HG02763 (cell line): ENCODE data around the gene TIMP2.
"Not testable (repeated sequence)": the region's sequence is repeated elsewhere in the genome, so short reads cannot be mapped to it uniquely, and the experiment has no call there.

Source experiments
- ATAC-seq: cut with Tn5 transposase; IDR thresholded peaks from one replicate; pipeline ENCODE4 v1.9.1; 2021; ENCODE audit warnings: mild to moderate bottlenecking, moderate library complexity; ENCODE audit not compliant: unreplicated experiment

Gene TIMP2

GRCh38 chr17:78957128-78957527, 31.9 kb upstream of the TIMP2 start:
- no peak for ATAC-seq

GRCh38 chr17:78956254-78956653, 31.1 kb upstream of the TIMP2 start:
- ATAC-seq: no peak

DNA sequence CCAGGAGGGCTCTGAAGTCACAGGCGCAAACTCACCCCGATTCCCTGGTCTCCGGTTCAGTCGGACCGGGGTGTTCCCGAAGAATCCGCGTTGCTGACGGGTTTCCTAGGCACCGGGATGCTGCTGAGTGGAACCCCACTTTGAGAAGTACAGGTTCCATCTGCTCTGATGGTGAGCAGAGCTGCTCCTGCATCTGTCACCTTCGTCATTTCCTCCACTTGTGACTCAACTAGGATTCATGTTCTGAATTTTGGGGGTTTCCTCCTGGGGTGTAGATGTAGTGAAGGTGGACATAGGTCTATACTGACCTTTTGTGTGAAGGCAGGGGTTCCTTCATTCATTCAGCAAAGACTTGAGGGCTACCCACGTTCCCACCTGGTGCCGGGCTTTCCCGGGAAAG, 29.5 kb upstream of the TIMP2 start:
- ATAC-seq: no peak

DNA sequence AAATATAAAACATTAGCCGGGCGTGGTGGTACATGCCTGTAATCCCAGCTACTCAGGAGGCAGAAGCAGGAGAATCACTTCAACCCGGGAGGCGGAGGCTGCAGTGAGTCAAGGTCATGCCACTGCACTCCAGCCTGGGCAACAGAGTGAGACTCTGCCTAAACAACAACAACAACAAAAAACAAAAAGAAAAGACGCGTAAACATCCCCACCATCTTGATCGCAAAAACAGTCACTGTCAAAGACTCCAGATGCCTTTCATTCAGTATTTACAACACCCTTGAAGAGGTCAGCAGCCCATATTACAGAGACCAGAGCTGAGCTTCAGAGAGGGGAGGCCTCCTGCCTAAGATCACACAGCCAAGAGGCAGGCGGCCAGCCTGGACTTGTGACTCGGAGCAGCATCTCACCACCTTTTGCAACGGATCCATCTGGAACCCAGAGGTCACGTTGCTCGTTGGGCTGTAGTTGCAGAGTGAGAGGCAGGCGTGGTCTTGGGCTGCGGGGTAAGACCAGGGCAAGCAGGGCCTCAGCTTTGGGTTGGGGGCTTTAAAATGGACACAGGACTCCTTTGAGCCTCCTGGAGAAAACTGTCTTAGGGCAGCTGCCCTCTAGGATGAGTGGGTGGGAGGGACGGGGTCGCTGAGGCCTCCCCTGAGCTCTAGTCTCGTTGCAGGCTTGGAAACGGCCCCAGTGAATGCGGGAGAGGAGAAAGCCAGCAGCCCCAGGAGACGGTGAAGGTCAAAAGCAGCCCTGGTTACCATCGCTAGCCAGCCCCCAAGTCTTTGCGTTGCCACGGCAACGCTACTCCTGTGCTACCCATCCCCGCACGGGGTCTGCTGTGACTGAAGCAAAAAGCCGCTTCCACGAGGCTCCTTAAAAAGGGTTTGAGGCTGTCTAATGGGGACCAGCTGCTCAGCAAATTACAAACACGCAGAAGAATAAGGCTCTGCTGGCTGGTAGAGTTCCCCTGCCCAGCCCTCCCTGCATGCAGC, 28.5 kb upstream of the TIMP2 start:
- ATAC-seq: no peak

DNA sequence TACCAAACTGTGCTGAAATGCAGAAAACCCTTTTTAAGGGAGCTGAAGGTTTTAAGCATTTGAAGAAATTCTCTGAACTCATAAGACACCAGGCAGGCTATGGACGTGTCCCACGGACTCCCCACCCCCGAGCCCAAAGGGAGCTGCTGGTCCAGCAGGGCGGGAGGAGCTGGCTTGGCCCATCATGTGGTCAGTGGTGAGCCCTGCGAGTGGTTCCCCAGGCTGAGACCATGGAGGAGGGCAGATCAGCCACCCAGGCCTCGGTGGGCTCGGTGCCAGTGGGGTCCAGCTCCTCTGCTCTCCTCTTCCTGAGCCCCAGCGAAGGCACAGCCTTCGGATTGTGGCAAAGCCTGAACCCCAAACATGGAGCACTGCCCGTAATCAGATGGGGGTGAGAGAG, 27.5 kb upstream of the TIMP2 start:
- ATAC-seq: no peak

DNA sequence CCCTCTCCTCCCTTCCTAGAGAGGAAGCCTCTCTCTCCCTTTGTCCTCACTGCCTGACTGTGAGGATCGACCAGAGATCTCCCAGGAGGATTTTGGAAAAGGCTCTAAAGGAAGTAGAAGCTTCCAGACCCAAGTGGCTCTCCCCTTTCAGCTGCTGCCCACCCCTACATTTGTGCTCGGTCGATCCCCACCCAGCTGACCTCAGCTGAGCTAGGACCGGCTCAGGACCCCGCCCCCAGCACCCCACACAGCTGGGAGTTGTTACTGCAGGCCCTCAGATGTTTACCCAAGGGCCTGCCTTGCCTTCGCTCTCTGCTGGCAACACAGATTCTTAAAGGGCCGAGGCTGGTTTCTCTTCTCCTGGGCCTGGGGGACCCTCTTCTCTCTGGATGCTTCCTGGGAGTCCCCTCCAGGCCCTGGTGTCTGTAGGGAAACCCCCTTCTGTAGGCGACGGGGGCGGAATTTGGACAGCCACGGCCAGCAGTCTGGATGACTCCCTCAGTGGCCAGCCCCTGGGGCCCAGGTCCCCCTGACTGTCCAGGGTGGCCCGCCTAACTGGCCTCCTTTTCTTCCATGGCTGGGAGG, 26.9 kb upstream of the TIMP2 start:
- no peak for ATAC-seq

GRCh38 chr17:78950870-78951269, 25.7 kb upstream of the TIMP2 start:
- no peak for ATAC-seq

DNA sequence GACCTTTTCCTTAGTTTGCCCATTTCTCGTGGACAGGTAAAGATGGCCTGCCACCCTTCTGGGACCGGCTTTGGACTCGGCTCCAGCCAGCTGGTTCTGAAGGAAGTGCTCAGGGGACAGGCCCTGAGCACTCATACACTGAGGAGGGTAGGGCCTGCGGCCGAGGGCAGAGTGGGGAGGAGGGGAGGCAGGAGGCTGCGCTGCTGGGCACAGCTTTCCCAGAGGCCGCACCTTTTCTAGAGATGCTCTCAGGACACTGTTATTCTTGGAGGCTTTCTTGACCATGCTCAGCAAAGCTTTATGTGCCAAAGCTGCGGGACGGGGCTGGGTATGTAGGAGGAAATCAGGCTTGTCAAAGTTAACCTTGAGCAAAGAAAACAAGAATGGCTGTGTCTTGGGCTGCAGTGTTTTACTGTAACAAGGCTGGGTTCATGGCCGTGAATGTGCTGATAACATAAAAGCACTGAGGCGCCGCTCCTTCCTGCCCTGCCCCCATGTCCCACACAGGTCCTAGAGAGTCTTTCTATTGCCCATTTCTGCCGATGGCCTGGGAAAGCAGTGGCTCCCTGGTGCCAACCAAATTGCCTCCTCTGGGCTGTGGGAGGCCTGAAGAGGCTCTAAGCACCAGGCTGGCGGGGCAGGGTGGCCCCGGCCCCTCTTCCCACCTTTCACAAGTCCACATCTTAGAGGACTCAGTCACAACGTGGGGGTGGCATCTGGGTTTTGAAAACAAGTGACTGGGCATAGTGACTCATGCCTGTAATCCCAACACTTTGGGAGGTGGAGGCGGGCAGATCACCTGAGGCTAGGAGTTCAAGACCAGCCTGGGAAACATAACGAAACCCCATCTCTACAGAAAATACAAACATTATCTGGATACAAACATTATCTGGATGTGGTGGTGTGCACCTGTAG, 22.3 kb upstream of the TIMP2 start:
- ATAC-seq: no peak

GRCh38 chr17:78946631-78947030, 21.4 kb upstream of the TIMP2 start:
- no peak for ATAC-seq

GRCh38 chr17:78946131-78946530, 20.9 kb upstream of the TIMP2 start:
- ATAC-seq: no peak

GRCh38 chr17:78945455-78945854, 20.3 kb upstream of the TIMP2 start:
- not testable (repeated sequence) for ATAC-seq

GRCh38 chr17:78944956-78945355, 19.8 kb upstream of the TIMP2 start:
- ATAC-seq: no peak

- ATAC-seq: no peak
These were observed 18.8 kb upstream of the TIMP2 start for GRCh38 chr17:78944026-78944425.

GRCh38 chr17:78940708-78941107, 15.5 kb upstream of the TIMP2 start:
- no peak for ATAC-seq

- no peak for ATAC-seq
These were observed 15.1 kb upstream of the TIMP2 start for GRCh38 chr17:78940258-78940657.

DNA sequence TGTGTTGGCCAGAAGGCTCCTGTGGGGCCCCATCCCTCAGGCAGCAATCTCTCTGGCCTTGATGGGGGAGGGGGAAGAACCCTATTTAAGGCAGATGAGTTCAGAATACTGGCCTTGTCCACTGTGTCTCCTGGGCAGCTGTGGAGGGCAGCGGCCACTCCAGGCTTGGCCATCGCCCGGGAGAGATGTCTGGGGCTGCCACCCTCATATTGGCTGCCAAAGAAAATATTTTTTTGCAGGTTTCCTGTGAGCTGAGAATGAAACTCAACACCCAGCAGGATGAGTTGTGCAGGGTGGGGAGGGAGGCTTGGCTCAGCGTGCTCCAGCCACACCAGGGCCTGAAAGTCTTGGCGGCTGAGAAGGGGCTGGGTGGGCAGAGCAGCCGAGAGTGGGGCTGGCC, 14.4 kb upstream of the TIMP2 start:
- no peak for ATAC-seq

DNA sequence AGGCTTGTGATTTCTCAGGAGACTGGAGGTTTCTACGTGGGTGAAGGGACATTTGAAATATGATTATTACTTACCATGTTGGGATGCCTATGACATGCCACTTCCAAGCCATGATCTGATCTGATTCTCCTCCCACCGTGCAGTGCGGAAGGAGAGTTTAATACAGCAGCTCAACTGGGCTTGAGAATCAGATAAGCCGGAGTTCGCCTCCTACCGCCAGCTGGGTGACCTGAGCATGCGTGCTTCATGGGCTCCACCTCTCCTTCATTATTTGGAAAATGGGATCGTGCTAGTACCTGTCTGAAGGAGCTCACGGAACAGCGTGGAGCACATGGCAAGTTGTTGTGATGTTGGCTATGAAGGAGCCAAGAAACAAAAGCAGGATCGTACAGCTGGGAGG, 12.4 kb upstream of the TIMP2 start:
- ATAC-seq: no peak

GRCh38 chr17:78935419-78936323, 10.5 kb upstream of the TIMP2 start:
- ATAC-seq: no peak

- ATAC-seq: no peak
These were observed 9.7 kb upstream of the TIMP2 start for GRCh38 chr17:78934681-78935418.
